GM23338 (cell line): ENCODE data around the gene DLG2.

Source experiments
- CREB1 ChIP-seq: fragments of 250-450 bp; sonication (Bioruptor Pico); IDR thresholded peaks from 2 replicates; pipeline ENCODE4 v1.5.0; 2020; ENCODE audit warnings: low read depth, mild to moderate bottlenecking, moderate library complexity
- EZH2 ChIP-seq: fragments of 200-600 bp; sonication (generic); IDR thresholded peaks from one replicate; pipeline ENCODE4 v1.8.0; 2017; ENCODE audit warnings: antibody characterized with exemption, mild to moderate bottlenecking, low read depth; ENCODE audit not compliant: unreplicated experiment
- JUNB ChIP-seq: IDR thresholded peaks from one replicate; pipeline ENCODE4 v1.6.1; 2016; ENCODE audit warnings: antibody characterized with exemption; ENCODE audit not compliant: unreplicated experiment
- NANOG ChIP-seq: IDR thresholded peaks from 2 replicates; pipeline ENCODE4 v1.6.1; 2016; ENCODE audit warnings: antibody characterized with exemption, borderline replicate concordance
- POLR2AphosphoS5 ChIP-seq: IDR thresholded peaks from 2 replicates; pipeline ENCODE4 v1.6.1; 2016; ENCODE audit warnings: antibody characterized with exemption, low read depth
- REST ChIP-seq: IDR thresholded peaks from one replicate; pipeline ENCODE4 v1.6.1; 2018; ENCODE audit warnings: antibody characterized with exemption; ENCODE audit not compliant: unreplicated experiment
- ZNF114 ChIP-seq: fragments of 250-450 bp; sonication (Bioruptor Pico); IDR thresholded peaks from 2 replicates; pipeline ENCODE4 v1.5.0; 2020; ENCODE audit warnings: mild to moderate bottlenecking, moderate library complexity
- ZNF331 ChIP-seq: fragments of 250-450 bp; sonication (Bioruptor Pico); IDR thresholded peaks from 2 replicates; pipeline ENCODE4 v1.5.0; 2020; ENCODE audit warnings: low read depth, mild to moderate bottlenecking, moderate library complexity
- TF ChIP-seq, protein P1 (sequence below), 2 experiments: fragments of 200-600 bp in 1 of 2; sonication (generic) in 1 of 2; conservative IDR thresholded peaks; 2 replicates each; pipeline versions ENCODE4 v1.5.1 to v1.6.1; 2016 to 2017; ENCODE audit warnings: antibody characterized with exemption in 2 of 2, low read depth in 2 of 2, mild to moderate bottlenecking in 2 of 2, moderate library complexity in 1 of 2
- TF ChIP-seq, protein P2 (sequence below): fragments of 250-450 bp; sonication (Bioruptor Pico); IDR thresholded peaks from 2 replicates; pipeline ENCODE4 v1.5.0; 2020; ENCODE audit warnings: mild to moderate bottlenecking, moderate library complexity

GRCh38 chr11:83659466-83659865, 1967.7 kb downstream of the DLG2 start:
- TF ChIP-seq, protein P1, sequence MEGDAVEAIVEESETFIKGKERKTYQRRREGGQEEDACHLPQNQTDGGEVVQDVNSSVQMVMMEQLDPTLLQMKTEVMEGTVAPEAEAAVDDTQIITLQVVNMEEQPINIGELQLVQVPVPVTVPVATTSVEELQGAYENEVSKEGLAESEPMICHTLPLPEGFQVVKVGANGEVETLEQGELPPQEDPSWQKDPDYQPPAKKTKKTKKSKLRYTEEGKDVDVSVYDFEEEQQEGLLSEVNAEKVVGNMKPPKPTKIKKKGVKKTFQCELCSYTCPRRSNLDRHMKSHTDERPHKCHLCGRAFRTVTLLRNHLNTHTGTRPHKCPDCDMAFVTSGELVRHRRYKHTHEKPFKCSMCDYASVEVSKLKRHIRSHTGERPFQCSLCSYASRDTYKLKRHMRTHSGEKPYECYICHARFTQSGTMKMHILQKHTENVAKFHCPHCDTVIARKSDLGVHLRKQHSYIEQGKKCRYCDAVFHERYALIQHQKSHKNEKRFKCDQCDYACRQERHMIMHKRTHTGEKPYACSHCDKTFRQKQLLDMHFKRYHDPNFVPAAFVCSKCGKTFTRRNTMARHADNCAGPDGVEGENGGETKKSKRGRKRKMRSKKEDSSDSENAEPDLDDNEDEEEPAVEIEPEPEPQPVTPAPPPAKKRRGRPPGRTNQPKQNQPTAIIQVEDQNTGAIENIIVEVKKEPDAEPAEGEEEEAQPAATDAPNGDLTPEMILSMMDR (conservative IDR thresholded peaks at IDR 0.05; ENCODE audit: low read depth in 2 of 2) = no peak
- no peak for TF ChIP-seq POLR2AphosphoS5
- TF ChIP-seq EZH2 = no peak
- no peak for TF ChIP-seq REST
- TF ChIP-seq CREB1 (CRISPR knock-in tag) = no peak
- no peak for TF ChIP-seq NANOG
- TF ChIP-seq, protein P2, sequence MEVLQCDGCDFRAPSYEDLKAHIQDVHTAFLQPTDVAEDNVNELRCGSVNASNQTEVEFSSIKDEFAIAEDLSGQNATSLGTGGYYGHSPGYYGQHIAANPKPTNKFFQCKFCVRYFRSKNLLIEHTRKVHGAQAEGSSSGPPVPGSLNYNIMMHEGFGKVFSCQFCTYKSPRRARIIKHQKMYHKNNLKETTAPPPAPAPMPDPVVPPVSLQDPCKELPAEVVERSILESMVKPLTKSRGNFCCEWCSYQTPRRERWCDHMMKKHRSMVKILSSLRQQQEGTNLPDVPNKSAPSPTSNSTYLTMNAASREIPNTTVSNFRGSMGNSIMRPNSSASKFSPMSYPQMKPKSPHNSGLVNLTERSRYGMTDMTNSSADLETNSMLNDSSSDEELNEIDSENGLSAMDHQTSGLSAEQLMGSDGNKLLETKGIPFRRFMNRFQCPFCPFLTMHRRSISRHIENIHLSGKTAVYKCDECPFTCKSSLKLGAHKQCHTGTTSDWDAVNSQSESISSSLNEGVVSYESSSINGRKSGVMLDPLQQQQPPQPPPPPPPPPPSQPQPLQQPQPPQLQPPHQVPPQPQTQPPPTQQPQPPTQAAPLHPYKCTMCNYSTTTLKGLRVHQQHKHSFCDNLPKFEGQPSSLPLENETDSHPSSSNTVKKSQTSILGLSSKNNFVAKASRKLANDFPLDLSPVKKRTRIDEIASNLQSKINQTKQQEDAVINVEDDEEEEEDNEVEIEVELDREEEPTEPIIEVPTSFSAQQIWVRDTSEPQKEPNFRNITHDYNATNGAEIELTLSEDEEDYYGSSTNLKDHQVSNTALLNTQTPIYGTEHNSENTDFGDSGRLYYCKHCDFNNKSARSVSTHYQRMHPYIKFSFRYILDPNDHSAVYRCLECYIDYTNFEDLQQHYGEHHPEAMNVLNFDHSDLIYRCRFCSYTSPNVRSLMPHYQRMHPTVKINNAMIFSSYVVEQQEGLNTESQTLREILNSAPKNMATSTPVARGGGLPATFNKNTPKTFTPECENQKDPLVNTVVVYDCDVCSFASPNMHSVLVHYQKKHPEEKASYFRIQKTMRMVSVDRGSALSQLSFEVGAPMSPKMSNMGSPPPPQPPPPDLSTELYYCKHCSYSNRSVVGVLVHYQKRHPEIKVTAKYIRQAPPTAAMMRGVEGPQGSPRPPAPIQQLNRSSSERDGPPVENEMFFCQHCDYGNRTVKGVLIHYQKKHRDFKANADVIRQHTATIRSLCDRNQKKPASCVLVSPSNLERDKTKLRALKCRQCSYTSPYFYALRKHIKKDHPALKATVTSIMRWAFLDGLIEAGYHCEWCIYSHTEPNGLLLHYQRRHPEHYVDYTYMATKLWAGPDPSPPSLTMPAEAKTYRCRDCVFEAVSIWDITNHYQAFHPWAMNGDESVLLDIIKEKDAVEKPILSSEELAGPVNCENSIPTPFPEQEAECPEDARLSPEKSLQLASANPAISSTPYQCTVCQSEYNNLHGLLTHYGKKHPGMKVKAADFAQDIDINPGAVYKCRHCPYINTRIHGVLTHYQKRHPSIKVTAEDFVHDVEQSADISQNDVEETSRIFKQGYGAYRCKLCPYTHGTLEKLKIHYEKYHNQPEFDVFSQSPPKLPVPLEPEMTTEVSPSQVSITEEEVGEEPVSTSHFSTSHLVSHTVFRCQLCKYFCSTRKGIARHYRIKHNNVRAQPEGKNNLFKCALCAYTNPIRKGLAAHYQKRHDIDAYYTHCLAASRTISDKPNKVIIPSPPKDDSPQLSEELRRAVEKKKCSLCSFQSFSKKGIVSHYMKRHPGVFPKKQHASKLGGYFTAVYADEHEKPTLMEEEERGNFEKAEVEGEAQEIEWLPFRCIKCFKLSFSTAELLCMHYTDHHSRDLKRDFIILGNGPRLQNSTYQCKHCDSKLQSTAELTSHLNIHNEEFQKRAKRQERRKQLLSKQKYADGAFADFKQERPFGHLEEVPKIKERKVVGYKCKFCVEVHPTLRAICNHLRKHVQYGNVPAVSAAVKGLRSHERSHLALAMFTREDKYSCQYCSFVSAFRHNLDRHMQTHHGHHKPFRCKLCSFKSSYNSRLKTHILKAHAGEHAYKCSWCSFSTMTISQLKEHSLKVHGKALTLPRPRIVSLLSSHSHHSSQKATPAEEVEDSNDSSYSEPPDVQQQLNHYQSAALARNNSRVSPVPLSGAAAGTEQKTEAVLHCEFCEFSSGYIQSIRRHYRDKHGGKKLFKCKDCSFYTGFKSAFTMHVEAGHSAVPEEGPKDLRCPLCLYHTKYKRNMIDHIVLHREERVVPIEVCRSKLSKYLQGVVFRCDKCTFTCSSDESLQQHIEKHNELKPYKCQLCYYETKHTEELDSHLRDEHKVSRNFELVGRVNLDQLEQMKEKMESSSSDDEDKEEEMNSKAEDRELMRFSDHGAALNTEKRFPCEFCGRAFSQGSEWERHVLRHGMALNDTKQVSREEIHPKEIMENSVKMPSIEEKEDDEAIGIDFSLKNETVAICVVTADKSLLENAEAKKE = no peak
- TF ChIP-seq ZNF114 (CRISPR knock-in tag) = no peak
- TF ChIP-seq ZNF331 = no peak
- TF ChIP-seq JUNB = no peak
